HG03432 (cell line): ENCODE results near the gene NUP54.

Source experiments
- ATAC-seq: cut with Tn5 transposase; IDR thresholded peaks from one replicate; pipeline ENCODE4 v1.9.1; 2021; ENCODE audit warnings: mild to moderate bottlenecking, moderate library complexity; ENCODE audit not compliant: unreplicated experiment

Gene NUP54

GRCh38 chr4:76074993-76075600, 73.1 kb downstream of the NUP54 start:
- no peak for ATAC-seq

GRCh38 chr4:76074468-76074867, 73.7 kb downstream of the NUP54 start, which contains the start of gene ART3:
TSS of gene ART3 (plus strand) at chr4:76074709. CDS start at chr4:76075890, 1,181 bp downstream.
- no peak for ATAC-seq

DNA sequence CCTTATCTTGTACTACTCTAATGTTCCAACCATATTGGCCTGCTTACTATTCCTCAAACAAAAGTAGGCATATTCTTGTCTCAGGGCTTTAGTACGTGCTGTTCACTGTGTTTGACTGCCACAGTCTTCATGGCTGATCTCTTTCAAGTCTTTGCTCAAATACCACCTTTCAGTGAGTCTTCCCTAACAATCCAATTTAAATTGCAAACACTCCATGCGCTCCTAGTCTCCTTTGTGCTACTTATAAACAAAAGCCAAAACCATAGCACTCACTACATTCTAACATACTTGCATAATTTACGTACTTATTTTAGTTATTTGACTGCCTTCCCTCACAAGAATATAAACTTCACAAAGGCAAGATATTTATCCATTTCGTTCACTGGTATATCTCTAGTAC, 75.4 kb downstream of the NUP54 start:
- ATAC-seq = no peak

DNA sequence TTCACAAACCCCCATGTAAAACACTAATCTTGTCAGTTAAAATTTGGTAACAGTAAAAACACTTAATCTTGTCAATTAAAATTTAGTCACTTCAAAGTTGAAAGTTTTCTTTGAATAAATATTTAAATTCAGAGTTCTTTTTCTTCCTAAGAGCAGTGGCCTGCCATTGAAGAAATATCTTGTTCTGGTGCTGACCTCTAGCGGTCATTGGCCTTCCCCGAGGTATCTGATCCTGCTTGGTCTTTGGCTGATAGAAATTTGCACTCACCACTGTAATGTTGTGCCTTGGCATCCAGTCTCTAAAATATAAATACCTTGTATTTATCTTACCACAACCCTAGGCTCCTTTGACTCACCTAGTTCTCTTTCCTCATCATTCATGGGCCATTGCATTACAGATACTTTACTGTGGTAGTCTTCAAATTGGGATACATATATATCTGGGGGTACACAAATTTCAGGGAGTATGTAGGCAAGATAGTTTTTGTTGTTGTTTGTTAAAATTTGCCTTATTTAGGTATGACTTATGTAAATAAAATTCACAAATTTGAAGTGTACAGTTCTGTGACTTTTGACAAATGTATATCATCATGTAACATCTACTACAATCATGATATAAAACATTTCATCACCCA, 80.4 kb downstream of the NUP54 start:
- ATAC-seq = no peak

- ATAC-seq = no peak
These were observed 81.7 kb downstream of the NUP54 start for GRCh38 chr4:76066546-76066945.
